DMS114 treated with DMSO at 0.1 percent for 48 hours (cell line): ENCODE data around the gene ZNF655.
"Not testable (repeated sequence)": the region's sequence is repeated elsewhere in the genome, so short reads cannot be mapped to it uniquely, and the experiment has no call there.

ENCODE experiments used
- DNase-seq: peaks from one replicate; lab custom pipeline; 2025; ENCODE audit not compliant: unreplicated experiment; lab: John Stamatoyannopoulos, UW

Gene ZNF655, protein sequence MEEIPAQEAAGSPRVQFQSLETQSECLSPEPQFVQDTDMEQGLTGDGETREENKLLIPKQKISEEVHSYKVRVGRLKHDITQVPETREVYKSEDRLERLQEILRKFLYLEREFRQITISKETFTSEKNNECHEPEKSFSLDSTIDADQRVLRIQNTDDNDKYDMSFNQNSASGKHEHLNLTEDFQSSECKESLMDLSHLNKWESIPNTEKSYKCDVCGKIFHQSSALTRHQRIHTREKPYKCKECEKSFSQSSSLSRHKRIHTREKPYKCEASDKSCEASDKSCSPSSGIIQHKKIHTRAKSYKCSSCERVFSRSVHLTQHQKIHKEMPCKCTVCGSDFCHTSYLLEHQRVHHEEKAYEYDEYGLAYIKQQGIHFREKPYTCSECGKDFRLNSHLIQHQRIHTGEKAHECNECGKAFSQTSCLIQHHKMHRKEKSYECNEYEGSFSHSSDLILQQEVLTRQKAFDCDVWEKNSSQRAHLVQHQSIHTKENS

GRCh38 chr7:99558306-99559174, at the start of gene ZNF655:
TSS of gene ZNF655 (plus strand) at chr7:99558642. CDS start at chr7:99560560, 1,918 bp downstream.
- peak; percentile 80 for DNase-seq

GRCh38 chr7:99514050-99514449, 44.4 kb upstream of the ZNF655 start:
- no peak for DNase-seq

DNA sequence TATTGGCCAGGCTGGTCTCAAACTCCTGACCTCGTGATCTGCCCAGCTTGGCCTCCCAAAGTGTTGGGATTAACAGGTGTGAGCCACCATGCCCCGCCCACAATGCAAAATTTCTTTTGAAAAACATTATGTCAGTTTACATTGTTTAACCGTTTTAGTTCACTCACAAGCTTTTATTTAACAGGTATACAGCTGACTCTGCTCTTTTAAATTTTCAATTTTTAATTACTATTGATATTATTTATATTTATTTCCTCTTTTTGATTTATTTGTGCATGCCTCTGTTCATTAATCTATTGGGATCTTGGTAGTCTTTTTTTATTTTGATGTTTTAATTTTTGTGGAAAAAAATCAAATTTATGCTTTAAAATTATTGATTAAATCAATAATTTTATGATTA, 37.0 kb upstream of the ZNF655 start:
- no peak for DNase-seq

GRCh38 chr7:99525713-99526440, 32.6 kb upstream of the ZNF655 start:
- no peak for DNase-seq

- DNase-seq = no peak
These were observed 27.1 kb upstream of the ZNF655 start for GRCh38 chr7:99531354-99531765.

GRCh38 chr7:99535667-99536066, 22.8 kb upstream of the ZNF655 start:
- no peak for DNase-seq

- DNase-seq = no peak
These were observed 19.1 kb upstream of the ZNF655 start for GRCh38 chr7:99539213-99539811.

GRCh38 chr7:99540542-99540941, 17.9 kb upstream of the ZNF655 start:
- no peak for DNase-seq

DNA sequence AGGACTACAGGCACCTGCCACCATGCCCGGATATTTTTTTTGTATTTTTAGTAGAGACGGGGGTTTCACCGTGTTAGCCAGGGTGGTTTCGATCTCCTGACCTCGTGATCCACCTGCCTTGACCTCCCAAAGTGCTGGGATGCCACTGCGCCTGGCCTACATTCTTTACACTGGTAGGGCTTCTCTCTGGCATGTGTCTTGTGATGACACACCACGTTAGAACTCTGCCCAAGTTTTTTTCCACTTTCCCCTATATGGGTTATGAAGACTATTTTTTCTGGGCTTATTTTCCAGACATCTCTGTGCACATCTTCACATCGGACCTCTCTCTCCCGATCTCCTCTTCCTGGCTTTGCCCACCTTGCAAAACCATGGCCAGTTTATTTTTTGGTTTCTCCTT, 17.2 kb upstream of the ZNF655 start:
- no peak for DNase-seq

- DNase-seq = no peak
These were observed 15.3 kb upstream of the ZNF655 start for GRCh38 chr7:99543081-99543671.

GRCh38 chr7:99543916-99544315, 14.5 kb upstream of the ZNF655 start:
- no peak for DNase-seq

GRCh38 chr7:99545308-99545707, 13.1 kb upstream of the ZNF655 start:
- not testable (repeated sequence) for DNase-seq

GRCh38 chr7:99549545-99549944, 8.9 kb upstream of the ZNF655 start:
- DNase-seq = not testable (repeated sequence)

DNA sequence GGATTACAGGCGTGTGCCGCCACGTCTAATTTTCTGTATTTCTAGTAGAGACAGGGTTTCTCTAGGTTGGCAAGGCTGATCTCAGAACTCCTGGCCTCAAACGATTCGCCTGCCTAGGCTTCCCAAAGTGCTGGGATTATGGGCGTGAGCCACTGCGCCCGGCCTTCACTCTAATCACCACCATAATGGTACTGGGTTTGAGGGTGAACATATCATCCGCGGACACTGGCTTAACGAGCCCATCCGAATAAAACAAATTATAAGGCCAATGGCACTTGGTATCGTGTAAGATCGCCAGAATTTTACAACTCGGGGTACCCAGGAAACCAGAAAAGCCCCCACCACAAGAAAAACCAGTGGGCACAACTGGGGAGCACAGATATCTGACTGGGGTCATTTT, 7.1 kb upstream of the ZNF655 start:
- DNase-seq = no peak

GRCh38 chr7:99551767-99552463, 6.5 kb upstream of the ZNF655 start, which contains the start of gene FAM200A:
TSS of gene FAM200A (minus strand) at chr7:99552114. CDS start at chr7:99548407, 3,707 bp downstream.
- DNase-seq = peak; percentile 76

GRCh38 chr7:99553039-99553438, 5.4 kb upstream of the ZNF655 start:
- DNase-seq = no peak

DNA sequence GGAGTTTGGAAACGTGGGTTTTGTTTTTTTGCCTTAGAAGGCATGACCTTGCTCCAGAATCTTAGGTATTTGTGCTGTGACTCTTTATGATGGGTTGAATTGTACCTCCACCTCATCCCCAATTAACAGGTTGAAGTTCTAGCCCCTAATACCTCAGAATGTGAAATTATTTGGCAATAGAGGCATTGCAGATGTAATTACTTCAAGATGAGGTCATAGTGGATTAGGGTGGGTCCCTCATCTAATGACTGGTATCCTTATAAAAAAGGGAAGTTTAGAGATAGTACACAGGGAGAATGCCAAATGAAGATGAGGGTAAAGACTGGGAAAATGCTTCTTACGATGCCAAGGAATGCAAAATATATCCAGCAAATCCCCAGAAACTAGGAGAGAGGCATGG, 3.5 kb upstream of the ZNF655 start:
- DNase-seq = no peak

DNA sequence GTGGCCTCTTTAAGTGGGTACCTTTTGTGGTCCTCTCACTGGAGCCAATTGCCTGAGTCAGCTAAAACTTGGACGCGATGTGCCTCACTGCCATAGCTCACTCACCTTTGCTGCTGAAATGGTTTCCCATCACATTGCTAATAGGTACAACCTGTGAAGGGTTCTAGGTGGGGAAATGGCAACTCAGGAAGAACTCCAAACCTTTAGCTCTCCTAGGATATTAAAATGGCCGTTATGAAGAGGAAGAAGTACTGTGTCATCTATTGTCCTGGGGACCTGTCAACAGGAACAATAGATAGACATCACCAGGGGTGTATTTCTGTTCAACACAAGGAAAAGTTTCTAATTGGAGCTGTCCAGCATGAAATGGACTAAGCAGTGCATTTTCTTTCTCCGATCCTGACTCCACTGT, 1.2 kb upstream of the ZNF655 start:
- no peak for DNase-seq

- no peak for DNase-seq
These were observed 519 bp upstream of the ZNF655 start for GRCh38 chr7:99557940-99558305.
